SK-N-SH (cell line): ENCODE data around the gene GCA. TPM values are rescaled to one million over a fixed set of nuclear protein-coding genes. Genes with fewer than 3 reads are reported as not detected.

Source experiments
- CTCF ChIA-PET: fragments of 300-600, 350-600 bp; formaldehyde crosslinking; extraction: SDS; loops from one replicate; lab custom pipeline; 2021; lab: Yijun Ruan, JAX
- POLR2A ChIA-PET: fragments of 350-600 bp; sonication (Branson Sonifier 250); formaldehyde crosslinking; extraction: SDS; loops from one replicate; lab custom pipeline; 2020; ENCODE audit warnings: antibody characterized with exemption, inconsistent platforms; lab: Yijun Ruan, JAX
- DNase-seq: peaks from one replicate; pipeline ENCODE4 v3.0.0; 2012
- H2AFZ ChIP-seq: fragments of 200-600 bp; sonication (generic); 2 replicates; pipeline ENCODE4 v1.8.1; 2016; ENCODE audit warnings: antibody characterized with exemption, mild to moderate bottlenecking, low read depth
- H3F3A ChIP-seq: fragments of 200-600 bp; sonication (generic); replicated peaks from 2 replicates; pipeline ENCODE3; 2016; ENCODE audit warnings: antibody characterized with exemption, mild to moderate bottlenecking; ENCODE audit not compliant: insufficient read depth
- H3K27ac ChIP-seq, 2 experiments: fragments of 200-500 bp in 1 of 2; fragments of 200-600 bp in 1 of 2; sonication (Bioruptor generic) in 1 of 2; sonication (generic), shearing (Covaris generic) in 1 of 2; 2 replicates each; pipeline versions ENCODE4 v1.5.1 to v1.6.1; 2014 to 2016; ENCODE audit warnings: low read depth in 2 of 2, inconsistent platforms in 1 of 2, low read length in 1 of 2, mild to moderate bottlenecking in 1 of 2, mixed read lengths in 1 of 2
- H3K27me3 ChIP-seq: fragments of 200-600 bp; sonication (generic), shearing (Covaris generic); 2 replicates; pipeline ENCODE4 v1.6.1; 2016; ENCODE audit warnings: mixed run types; ENCODE audit not compliant: insufficient read depth
- H3K36me3 ChIP-seq, 2 experiments: fragments of 200-500 bp in 1 of 2; fragments of 200-600 bp in 1 of 2; sonication (Bioruptor generic) in 1 of 2; sonication (generic) in 1 of 2; replicated peaks in 1 of 2; 2 replicates each; pipeline versions ENCODE3 to v1.5.1; 2014 to 2016; ENCODE audit warnings: low read length in 1 of 2, mild to moderate bottlenecking in 1 of 2; ENCODE audit not compliant: insufficient read depth in 2 of 2, control insufficient read depth in 1 of 2
- H3K4me1 ChIP-seq, 2 experiments: fragments of 200-500 bp in 1 of 2; fragments of 200-600 bp in 1 of 2; sonication (Bioruptor generic) in 1 of 2; sonication (generic), shearing (Covaris generic) in 1 of 2; 2 replicates each; pipeline versions ENCODE4 v1.5.1 to v1.6.1; 2014 to 2016; ENCODE audit warnings: low read depth in 1 of 2, low read length in 1 of 2, mixed run types in 1 of 2; ENCODE audit not compliant: insufficient read depth in 2 of 2, control insufficient read depth in 1 of 2
- H3K4me2 ChIP-seq: fragments of 200-600 bp; sonication (generic), shearing (Covaris generic); 2 replicates; pipeline ENCODE4 v1.6.1; 2017; ENCODE audit warnings: mixed run types
- H3K4me3 ChIP-seq, 2 experiments: fragments of 200-500 bp in 1 of 2; fragments of 200-600 bp in 1 of 2; sonication (Bioruptor generic) in 1 of 2; sonication (generic), shearing (Covaris generic) in 1 of 2; 2 replicates each; pipeline versions ENCODE4 v1.5.1 to v1.8.1; 2014 to 2016; ENCODE audit warnings: low read depth in 2 of 2, inconsistent platforms in 1 of 2, low read length in 1 of 2, mild to moderate bottlenecking in 1 of 2, mixed read lengths in 1 of 2, moderate library complexity in 1 of 2
- H3K79me2 ChIP-seq: fragments of 200-600 bp; sonication (generic); 2 replicates; pipeline ENCODE4 v1.8.1; 2017; ENCODE audit warnings: mild to moderate bottlenecking; ENCODE audit not compliant: insufficient read depth
- H3K9ac ChIP-seq: fragments of 200-600 bp; sonication (generic); 2 replicates; pipeline ENCODE4 v1.6.1; 2017; ENCODE audit warnings: mixed run types
- H3K9me2 ChIP-seq: fragments of 200-600 bp; sonication (generic); 2 replicates; pipeline ENCODE4 v1.6.1; 2017; ENCODE audit warnings: mixed run types
- H3K9me3 ChIP-seq: fragments of 200-600 bp; sonication (generic); 2 replicates; pipeline ENCODE4 v1.6.1; 2017; ENCODE audit warnings: mixed run types, mild to moderate bottlenecking, moderate library complexity
- H4K20me1 ChIP-seq: fragments of 200-600 bp; sonication (generic); 2 replicates; pipeline ENCODE4 v1.6.1; 2017; ENCODE audit warnings: mild to moderate bottlenecking, mixed run types; ENCODE audit not compliant: insufficient read depth
- ELF1 ChIP-seq: IDR thresholded peaks from 2 replicates; pipeline ENCODE4 v1.4.0; 2012
- EZH2phosphoT487 ChIP-seq: fragments of 200-600 bp; sonication (generic); IDR thresholded peaks from 2 replicates; pipeline ENCODE4 v1.6.1; 2017; ENCODE audit warnings: low read depth, mixed run types, mild to moderate bottlenecking, antibody characterized with exemption, moderate library complexity, borderline replicate concordance
- FOSL2 ChIP-seq: IDR thresholded peaks from 2 replicates; pipeline ENCODE4 v1.4.0; 2012; ENCODE audit warnings: low read depth, mild to moderate bottlenecking, moderate library complexity, borderline replicate concordance
- FOXJ3 ChIP-seq: sonication (generic); formaldehyde crosslinking; IDR thresholded peaks from 2 replicates; pipeline ENCODE4 v1.5.1; 2020; ENCODE audit warnings: mild to moderate bottlenecking, missing genetic modification reagents
- JUND ChIP-seq: IDR thresholded peaks from 2 replicates; pipeline ENCODE4 v1.4.0; 2012
- POLR2AphosphoS5 ChIP-seq: IDR thresholded peaks from 2 replicates; pipeline ENCODE4 v1.6.1; 2012; ENCODE audit warnings: low read depth, low read length
- RCOR1 ChIP-seq: fragments of 150-350 bp; IDR thresholded peaks from 2 replicates; pipeline ENCODE4 v1.6.1; 2017; ENCODE audit warnings: antibody characterized with exemption, low read length
- REST ChIP-seq: IDR thresholded peaks from 2 replicates; pipeline ENCODE4 v1.6.1; 2012; ENCODE audit warnings: mild to moderate bottlenecking, low read depth, low read length, moderate library complexity
- TAF1 ChIP-seq: IDR thresholded peaks from 2 replicates; pipeline ENCODE4 v1.6.1; 2012; ENCODE audit warnings: low read depth, mild to moderate bottlenecking, low read length, moderate library complexity, borderline replicate concordance
- TEAD4 ChIP-seq: IDR thresholded peaks from 2 replicates; pipeline ENCODE4 v1.4.0; 2012; ENCODE audit warnings: mild to moderate bottlenecking, borderline replicate concordance; ENCODE audit not compliant: insufficient read depth
- USF1 ChIP-seq: IDR thresholded peaks from 2 replicates; pipeline ENCODE4 v1.4.0; 2012; ENCODE audit warnings: low read depth, borderline replicate concordance
- WGBS: methylation state at CpG from one replicate; pipeline ENCODE4 v1.1.6; 2017; ENCODE audit warnings: low lambda C conversion rate; 5-methylcytosine and 5-hydroxymethylcytosine counted together
- polyA plus RNA-seq, 3 experiments: library from polyadenylated mRNA; depleted of rRNA; stranded (reverse); fragments of >200 nt; gene quantifications; 2 replicates each; pipeline ENCODE4 v1.2.3, GENCODE V29; 2012
- TF ChIP-seq, protein P1 (sequence below): fragments of 200-600 bp; sonication (generic); IDR thresholded peaks from 2 replicates; pipeline ENCODE4 v1.6.1; 2017; ENCODE audit warnings: antibody characterized with exemption, mild to moderate bottlenecking, moderate library complexity
- TF ChIP-seq, protein P2 (sequence below): fragments of 150-350 bp; IDR thresholded peaks from 2 replicates; pipeline ENCODE4 v1.6.1; 2017; ENCODE audit warnings: antibody characterized with exemption, low read length, low read depth, borderline replicate concordance
- TF ChIP-seq, protein P3 (sequence below): IDR thresholded peaks from 2 replicates; pipeline ENCODE4; 2012

Gene GCA
- polyA plus RNA-seq, 1 of the 3 experiments (the other 2 are of a cell fraction), result 12.2 TPM

DNA sequence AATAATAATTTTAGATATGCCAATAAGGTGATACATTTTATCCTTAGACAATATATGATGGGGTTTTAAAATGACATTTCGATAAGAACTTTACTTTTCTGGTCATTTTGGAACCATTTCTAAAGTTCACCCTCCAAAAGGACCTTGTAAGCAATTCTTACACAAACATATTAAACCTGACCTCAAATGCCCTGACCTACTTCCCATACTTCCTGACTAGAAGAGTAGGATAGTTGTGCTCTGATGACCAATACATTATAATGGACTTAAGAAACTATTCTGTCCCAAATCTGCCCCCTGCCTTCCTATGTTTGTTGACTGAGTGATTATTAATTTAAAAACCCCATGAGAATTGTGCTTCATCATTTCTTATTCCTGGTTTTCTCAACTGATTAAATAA is 24.6 kb downstream of the GCA start:
- WGBS, result 59% methylated on average over 1 of the region's 1 CpG
- POLR2A ChIA-PET, result no interaction called here

More for the DNA sequence above, 24.6 kb downstream of the GCA start:
- H3F3A ChIP-seq, result peaks cover 2% of the 10 kb centered on the region
- TF ChIP-seq, protein P1, sequence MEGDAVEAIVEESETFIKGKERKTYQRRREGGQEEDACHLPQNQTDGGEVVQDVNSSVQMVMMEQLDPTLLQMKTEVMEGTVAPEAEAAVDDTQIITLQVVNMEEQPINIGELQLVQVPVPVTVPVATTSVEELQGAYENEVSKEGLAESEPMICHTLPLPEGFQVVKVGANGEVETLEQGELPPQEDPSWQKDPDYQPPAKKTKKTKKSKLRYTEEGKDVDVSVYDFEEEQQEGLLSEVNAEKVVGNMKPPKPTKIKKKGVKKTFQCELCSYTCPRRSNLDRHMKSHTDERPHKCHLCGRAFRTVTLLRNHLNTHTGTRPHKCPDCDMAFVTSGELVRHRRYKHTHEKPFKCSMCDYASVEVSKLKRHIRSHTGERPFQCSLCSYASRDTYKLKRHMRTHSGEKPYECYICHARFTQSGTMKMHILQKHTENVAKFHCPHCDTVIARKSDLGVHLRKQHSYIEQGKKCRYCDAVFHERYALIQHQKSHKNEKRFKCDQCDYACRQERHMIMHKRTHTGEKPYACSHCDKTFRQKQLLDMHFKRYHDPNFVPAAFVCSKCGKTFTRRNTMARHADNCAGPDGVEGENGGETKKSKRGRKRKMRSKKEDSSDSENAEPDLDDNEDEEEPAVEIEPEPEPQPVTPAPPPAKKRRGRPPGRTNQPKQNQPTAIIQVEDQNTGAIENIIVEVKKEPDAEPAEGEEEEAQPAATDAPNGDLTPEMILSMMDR, result no peak
- TF ChIP-seq POLR2AphosphoS5 (no peak), ELF1 (no peak), TEAD4 (no peak), REST (no peak), RCOR1 (no peak), EZH2phosphoT487 (no peak), USF1 (no peak), JUND (no peak), TAF1 (no peak), FOXJ3 (CRISPR knock-in tag) (no peak), FOSL2 (no peak)
- TF ChIP-seq, protein P2, sequence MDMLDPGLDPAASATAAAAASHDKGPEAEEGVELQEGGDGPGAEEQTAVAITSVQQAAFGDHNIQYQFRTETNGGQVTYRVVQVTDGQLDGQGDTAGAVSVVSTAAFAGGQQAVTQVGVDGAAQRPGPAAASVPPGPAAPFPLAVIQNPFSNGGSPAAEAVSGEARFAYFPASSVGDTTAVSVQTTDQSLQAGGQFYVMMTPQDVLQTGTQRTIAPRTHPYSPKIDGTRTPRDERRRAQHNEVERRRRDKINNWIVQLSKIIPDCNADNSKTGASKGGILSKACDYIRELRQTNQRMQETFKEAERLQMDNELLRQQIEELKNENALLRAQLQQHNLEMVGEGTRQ, result no peak
- TF ChIP-seq, protein P3, sequence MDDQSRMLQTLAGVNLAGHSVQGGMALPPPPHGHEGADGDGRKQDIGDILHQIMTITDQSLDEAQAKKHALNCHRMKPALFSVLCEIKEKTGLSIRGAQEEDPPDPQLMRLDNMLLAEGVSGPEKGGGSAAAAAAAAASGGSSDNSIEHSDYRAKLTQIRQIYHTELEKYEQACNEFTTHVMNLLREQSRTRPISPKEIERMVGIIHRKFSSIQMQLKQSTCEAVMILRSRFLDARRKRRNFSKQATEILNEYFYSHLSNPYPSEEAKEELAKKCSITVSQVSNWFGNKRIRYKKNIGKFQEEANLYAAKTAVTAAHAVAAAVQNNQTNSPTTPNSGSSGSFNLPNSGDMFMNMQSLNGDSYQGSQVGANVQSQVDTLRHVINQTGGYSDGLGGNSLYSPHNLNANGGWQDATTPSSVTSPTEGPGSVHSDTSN, result no peak
- TF ChIP-seq, all 33 proteins: peak for 0
- Histone ChIP-seq H3K27ac (no peak overlapping the region), H3K27me3 (no peaks in the 10 kb centered on the region), H3K79me2 (no peaks in the 10 kb centered on the region), H3K9me3 (no peaks in the 10 kb centered on the region), H3K36me3 (peaks cover 0 to 7% of the 10 kb centered on the region in 2 experiments), H3K9ac (no peak overlapping the region), H3K4me2 (no peak overlapping the region), H3K9me2 (no peaks in the 10 kb centered on the region), H3K4me3 (no peak overlapping the region), H2AFZ (no peak overlapping the region; the same call in 1 of the 2 replicates), H4K20me1 (no peaks in the 10 kb centered on the region), H3K4me1 (peaks cover 0 to 4% of the 10 kb centered on the region in 2 experiments; a peak in 1 of 4 replicates)
- no peak for DNase-seq
- CTCF ChIA-PET, result no interaction called here
